Fibroblast of lung (primary cell): ENCODE data around the gene OVOL2. TPM values are rescaled to one million over a fixed set of nuclear protein-coding genes. Genes with fewer than 3 reads are reported as not detected.
"Not testable (repeated sequence)": the region's sequence is repeated elsewhere in the genome, so short reads cannot be mapped to it uniquely, and the experiment has no call there.

ENCODE experiments used
- DNase-seq, 2 donors: peaks; one replicate each; pipeline versions ENCODE4 v3.0.0 to v3.0.0-alpha.2; 2010; ENCODE audit warnings: low read depth in 2 of 2
- H2AFZ ChIP-seq: 2 replicates; pipeline ENCODE4 v1.5.1; 2012; ENCODE audit warnings: low read length, control low read depth, inconsistent platforms
- H3K27ac ChIP-seq: 2 replicates; pipeline ENCODE4 v1.5.1; 2011; ENCODE audit warnings: low read length, control low read depth; ENCODE audit not compliant: insufficient read depth
- H3K27me3 ChIP-seq: 2 replicates; pipeline ENCODE4 v1.5.1; 2011; ENCODE audit warnings: mild to moderate bottlenecking, low read length; ENCODE audit not compliant: control insufficient read depth, insufficient read depth
- H3K36me3 ChIP-seq: 2 replicates; pipeline ENCODE4 v1.5.1; 2011; ENCODE audit warnings: low read length; ENCODE audit not compliant: control insufficient read depth, insufficient read depth
- H3K4me1 ChIP-seq: 2 replicates; pipeline ENCODE4 v1.5.1; 2011; ENCODE audit warnings: low read length; ENCODE audit not compliant: control insufficient read depth, insufficient read depth; ENCODE audit errors: extremely low read depth
- H3K4me2 ChIP-seq: 2 replicates; pipeline ENCODE4 v1.5.1; 2011; ENCODE audit warnings: low read length, control low read depth; ENCODE audit not compliant: insufficient read depth; ENCODE audit errors: extremely low read depth
- H3K4me3 ChIP-seq, 4 experiments: fragments of 200-600 bp in 1 of 4; sonication (generic) in 1 of 4; replicated peaks in 1 of 4; 2 replicates each; pipeline ENCODE4 v1.5.1; 2011 to 2016; ENCODE audit warnings: low read length in 4 of 4, low read depth in 3 of 4, mild to moderate bottlenecking in 3 of 4, control low read depth in 2 of 4, inconsistent platforms in 1 of 4, mixed read lengths in 1 of 4; ENCODE audit not compliant: insufficient read depth in 1 of 4; ENCODE audit errors: control extremely low read depth in 1 of 4
- H3K79me2 ChIP-seq: 2 replicates; pipeline ENCODE4 v1.5.1; 2012; ENCODE audit warnings: mild to moderate bottlenecking, low read length, inconsistent platforms; ENCODE audit not compliant: control insufficient read depth, insufficient read depth
- H3K9ac ChIP-seq: 2 replicates; pipeline ENCODE4 v1.5.1; 2011; ENCODE audit warnings: mild to moderate bottlenecking, low read length, control low read depth; ENCODE audit not compliant: insufficient read depth
- H3K9me3 ChIP-seq: 2 replicates; pipeline ENCODE4 v1.5.1; 2012; ENCODE audit warnings: low read depth, low read length; ENCODE audit not compliant: control insufficient read depth, insufficient read depth
- H4K20me1 ChIP-seq: 2 replicates; pipeline ENCODE4 v1.5.1; 2011; ENCODE audit warnings: low read length; ENCODE audit not compliant: control insufficient read depth, insufficient read depth; ENCODE audit errors: extremely low read depth
- EZH2 ChIP-seq: IDR thresholded peaks from 2 replicates; pipeline ENCODE4 v1.5.1; 2012; ENCODE audit warnings: low read length, control low read depth, mild to moderate bottlenecking; ENCODE audit errors: missing control alignments
- polyA plus RNA-seq, 2 donors: library from polyadenylated mRNA; depleted of rRNA in 1 of 2; stranded (reverse) in 1 of 2; unstranded in 1 of 2; fragments of >200 nt; gene quantifications; 2 replicates each; pipeline ENCODE4 v1.2.1, GENCODE V29; 2011 to 2012; ENCODE audit warnings: missing spikeins in 1 of 2
- total RNA-seq: library from RNA; depleted of rRNA; stranded (reverse); fragments of >200 nt; gene quantifications from 2 replicates; pipeline ENCODE4 v1.2.1, GENCODE V29; 2014
- TF ChIP-seq, protein P1 (sequence below), 2 donors: IDR thresholded peaks in 1 of 2; conservative IDR thresholded peaks in 1 of 2; 1 replicate in 1 of 2; 2 replicates in 1 of 2; pipeline ENCODE4 v1.5.1; 2011 to 2012; ENCODE audit warnings: low read length in 2 of 2, control low read depth in 1 of 2, inconsistent platforms in 1 of 2, low read depth in 1 of 2, mild to moderate bottlenecking in 1 of 2

The OVOL2 gene
- total and polyA plus RNA-seq, 2 donors (not counting 1 experiment from before 2014, with no cell fraction given): not detected

DNA sequence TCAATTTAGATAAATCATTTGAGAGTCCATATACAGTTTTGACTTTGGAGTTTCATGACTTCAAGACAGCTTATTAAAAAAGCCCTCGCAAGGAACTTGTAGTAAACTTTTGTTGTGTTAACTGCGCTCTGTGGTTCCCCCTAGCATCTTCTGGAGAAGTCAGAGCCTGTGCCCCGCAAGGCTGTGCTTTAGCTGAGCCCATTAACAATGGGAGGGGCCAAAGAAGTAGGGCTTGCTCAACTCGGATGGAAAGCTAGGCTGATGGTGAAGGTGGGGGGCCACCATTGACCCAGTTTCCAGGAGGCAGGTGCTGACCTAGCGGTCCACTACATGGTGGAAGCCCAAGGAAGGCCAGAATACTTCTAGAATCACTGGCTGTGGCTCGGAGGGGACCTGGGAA is 29.3 kb upstream of the OVOL2 start:
- no peaks in the 10 kb centered on the region for H3K9me3 ChIP-seq
- no peaks in the 10 kb centered on the region for H3K79me2 ChIP-seq
- no peaks in the 10 kb centered on the region for H4K20me1 ChIP-seq
- no peak overlapping the region for H3K27ac ChIP-seq
- no peaks in the 10 kb centered on the region for H3K4me1 ChIP-seq
- H3K4me2 ChIP-seq: no peak overlapping the region
- no peaks in the 10 kb centered on the region for H3K27me3 ChIP-seq
- DNase-seq: no peak
- TF ChIP-seq EZH2: no peak
- TF ChIP-seq, protein P1, sequence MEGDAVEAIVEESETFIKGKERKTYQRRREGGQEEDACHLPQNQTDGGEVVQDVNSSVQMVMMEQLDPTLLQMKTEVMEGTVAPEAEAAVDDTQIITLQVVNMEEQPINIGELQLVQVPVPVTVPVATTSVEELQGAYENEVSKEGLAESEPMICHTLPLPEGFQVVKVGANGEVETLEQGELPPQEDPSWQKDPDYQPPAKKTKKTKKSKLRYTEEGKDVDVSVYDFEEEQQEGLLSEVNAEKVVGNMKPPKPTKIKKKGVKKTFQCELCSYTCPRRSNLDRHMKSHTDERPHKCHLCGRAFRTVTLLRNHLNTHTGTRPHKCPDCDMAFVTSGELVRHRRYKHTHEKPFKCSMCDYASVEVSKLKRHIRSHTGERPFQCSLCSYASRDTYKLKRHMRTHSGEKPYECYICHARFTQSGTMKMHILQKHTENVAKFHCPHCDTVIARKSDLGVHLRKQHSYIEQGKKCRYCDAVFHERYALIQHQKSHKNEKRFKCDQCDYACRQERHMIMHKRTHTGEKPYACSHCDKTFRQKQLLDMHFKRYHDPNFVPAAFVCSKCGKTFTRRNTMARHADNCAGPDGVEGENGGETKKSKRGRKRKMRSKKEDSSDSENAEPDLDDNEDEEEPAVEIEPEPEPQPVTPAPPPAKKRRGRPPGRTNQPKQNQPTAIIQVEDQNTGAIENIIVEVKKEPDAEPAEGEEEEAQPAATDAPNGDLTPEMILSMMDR (conservative IDR thresholded peaks at IDR 0.05 in 1 of 2, IDR thresholded peaks at IDR 0.05 in 1 of 2; ENCODE audit: low read depth in 1 of 2, low read length in 2 of 2): no peak
- H3K36me3 ChIP-seq: no peaks in the 10 kb centered on the region
- no peak overlapping the region for H3K9ac ChIP-seq
- no peak overlapping the region for H2AFZ ChIP-seq
- H3K4me3 ChIP-seq: no peak overlapping the region

DNA sequence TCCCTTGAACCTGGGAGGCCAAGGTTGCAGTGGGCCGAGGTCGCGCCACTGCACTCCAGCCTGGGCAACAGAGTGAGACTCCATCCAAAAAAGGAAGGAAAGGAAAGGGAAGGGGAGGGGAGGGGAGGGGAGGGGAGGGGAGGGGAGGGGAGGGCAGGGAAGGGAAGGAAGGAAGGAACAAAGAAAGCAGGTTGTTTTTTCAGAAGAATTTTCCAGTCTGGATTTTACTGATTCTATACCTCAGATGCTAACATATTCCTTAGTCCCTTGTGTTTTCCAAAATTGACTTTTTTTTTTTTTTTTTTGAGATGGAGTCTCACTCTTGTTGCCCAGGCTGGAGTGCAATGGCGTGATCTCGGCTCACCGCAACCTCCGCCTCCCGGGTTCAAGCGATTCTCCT is 23.1 kb upstream of the OVOL2 start:
- H3K4me3 ChIP-seq, H3K79me2 ChIP-seq, DNase-seq, H2AFZ ChIP-seq, H3K9ac ChIP-seq, H3K27ac ChIP-seq, H3K4me2 ChIP-seq, H3K4me1 ChIP-seq, H3K9me3 ChIP-seq, H4K20me1 ChIP-seq, H3K36me3 ChIP-seq, H3K27me3 ChIP-seq: not testable (repeated sequence)

GRCh38 chr20:18079756-18080353 is 22.1 kb upstream of the OVOL2 start:
- H3K4me2 ChIP-seq: no peak overlapping the region
- no peaks in the 10 kb centered on the region for H3K79me2 ChIP-seq
- H3K36me3 ChIP-seq: no peaks in the 10 kb centered on the region
- H4K20me1 ChIP-seq: no peaks in the 10 kb centered on the region
- H3K4me3 ChIP-seq: no peak overlapping the region
- no peaks in the 10 kb centered on the region for H3K9me3 ChIP-seq
- no peak overlapping the region for H3K27ac ChIP-seq
- no peaks in the 10 kb centered on the region for H3K27me3 ChIP-seq
- no peak overlapping the region for H2AFZ ChIP-seq
- no peak overlapping the region for H3K9ac ChIP-seq
- TF ChIP-seq, protein P1 (conservative IDR thresholded peaks at IDR 0.05 in 1 of 2, IDR thresholded peaks at IDR 0.05 in 1 of 2; ENCODE audit: low read depth in 1 of 2, low read length in 2 of 2): no peak
- no peak for TF ChIP-seq EZH2
- DNase-seq: no peak
- no peaks in the 10 kb centered on the region for H3K4me1 ChIP-seq
